SHP77 treated with DMSO at 0.1 percent for 48 hours (cell line): ENCODE measurements around the gene DCP1B.
"Not testable (repeated sequence)": the region's sequence is repeated elsewhere in the genome, so short reads cannot be mapped to it uniquely, and the experiment has no call there.

Experiments
- DNase-seq: peaks from one replicate; lab custom pipeline; 2025; lab: John Stamatoyannopoulos, UW

Gene DCP1B

DNA sequence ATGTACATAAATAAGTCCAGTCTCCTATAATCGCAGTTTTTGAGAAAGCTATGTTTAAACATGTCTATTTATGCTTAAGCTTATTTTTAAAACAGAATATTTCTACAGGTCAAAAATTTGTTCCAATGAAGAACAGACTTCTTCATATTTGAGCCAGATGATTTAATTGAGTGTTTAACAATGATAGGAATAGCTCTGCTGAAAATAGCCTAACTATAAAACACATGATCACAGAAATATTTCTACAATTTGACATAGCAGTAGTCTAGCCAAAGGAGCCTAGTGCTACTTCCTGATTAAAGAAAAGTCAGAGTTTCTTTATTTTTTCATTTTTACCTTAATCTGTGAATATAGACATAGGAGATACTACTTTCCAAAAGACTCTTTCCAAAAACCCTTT, 29.4 kb downstream of the DCP1B start:
- no peak for DNase-seq

DNA sequence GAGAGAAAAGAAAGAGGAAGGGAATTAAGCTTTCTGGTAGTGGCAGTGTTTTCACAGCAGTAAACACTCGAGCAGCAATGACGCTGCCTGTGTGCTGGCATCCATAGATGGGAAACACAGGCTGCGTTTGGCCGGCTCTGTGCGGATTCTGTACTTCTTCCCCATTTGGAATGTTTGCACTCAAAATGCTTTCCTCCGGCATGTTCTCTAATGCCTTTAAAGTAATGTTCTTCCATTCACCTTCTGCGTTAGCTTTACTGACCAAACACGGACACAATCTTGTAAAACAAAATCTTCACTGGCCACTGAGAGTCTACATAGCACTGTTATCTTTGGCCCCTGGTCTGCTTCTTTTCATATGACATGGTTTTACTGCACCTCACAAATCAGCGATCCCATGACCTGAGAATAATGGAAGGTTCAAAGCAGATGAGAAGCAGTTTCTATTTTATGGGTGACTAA, 31.4 kb downstream of the DCP1B start:
- no peak for DNase-seq

GRCh38 chr12:1972260-1972659, 32.0 kb downstream of the DCP1B start:
- DNase-seq, result no peak

DNA sequence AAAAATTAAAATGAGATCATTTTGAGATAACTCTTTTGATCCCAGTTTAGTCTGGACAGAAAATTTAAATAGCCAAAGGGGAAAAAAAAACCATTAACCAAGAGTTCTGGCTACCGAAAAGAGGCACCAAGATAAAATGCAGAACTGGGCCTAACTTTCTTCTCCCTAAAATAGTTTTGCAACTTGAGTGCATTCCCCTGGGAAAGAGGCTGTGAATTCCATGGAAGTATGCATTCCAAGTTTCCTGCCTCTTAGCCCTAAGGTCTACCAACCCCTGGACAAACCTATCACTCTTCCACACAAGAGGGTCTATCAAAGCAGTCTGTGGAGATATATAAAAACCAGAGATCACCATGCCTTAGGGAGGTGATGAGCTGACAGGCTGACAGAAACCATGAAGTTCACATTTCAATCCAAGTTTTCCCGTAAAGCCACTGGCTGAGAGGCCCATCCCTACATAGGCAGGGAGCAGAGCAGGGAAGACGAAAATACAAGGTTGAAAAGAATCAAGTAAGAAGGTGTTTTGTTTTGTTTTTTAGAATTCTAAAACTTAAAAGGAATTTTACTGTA, 33.8 kb downstream of the DCP1B start:
- no peak for DNase-seq

- DNase-seq, result no peak
These were observed 37.6 kb downstream of the DCP1B start for GRCh38 chr12:1966561-1967226.

DNA sequence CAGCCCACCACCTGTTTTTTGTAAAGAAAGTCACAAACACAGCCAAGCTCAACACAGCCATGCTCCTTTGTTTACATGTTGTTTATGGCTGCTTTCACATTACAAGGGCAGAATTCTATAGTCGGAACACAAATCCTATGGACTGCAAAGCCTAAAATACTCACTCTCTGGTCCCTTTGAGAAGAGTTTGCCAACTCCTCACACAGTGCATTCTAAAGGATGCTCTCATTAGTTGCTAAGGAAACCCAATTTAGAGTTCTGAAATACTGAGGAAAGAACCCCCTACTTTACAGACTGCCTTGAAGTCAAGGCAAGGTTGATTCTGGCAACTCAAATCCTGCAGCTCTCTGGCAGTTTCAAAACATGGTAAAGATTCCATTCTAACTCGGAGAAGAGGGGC, 38.3 kb downstream of the DCP1B start:
- no peak for DNase-seq

GRCh38 chr12:1962051-1963020, 41.9 kb downstream of the DCP1B start:
- no peak for DNase-seq

- DNase-seq, result no peak
These were observed 47.5 kb downstream of the DCP1B start for GRCh38 chr12:1956716-1957115.

- no peak for DNase-seq
These were observed 54.3 kb downstream of the DCP1B start for GRCh38 chr12:1949771-1950470.

DNA sequence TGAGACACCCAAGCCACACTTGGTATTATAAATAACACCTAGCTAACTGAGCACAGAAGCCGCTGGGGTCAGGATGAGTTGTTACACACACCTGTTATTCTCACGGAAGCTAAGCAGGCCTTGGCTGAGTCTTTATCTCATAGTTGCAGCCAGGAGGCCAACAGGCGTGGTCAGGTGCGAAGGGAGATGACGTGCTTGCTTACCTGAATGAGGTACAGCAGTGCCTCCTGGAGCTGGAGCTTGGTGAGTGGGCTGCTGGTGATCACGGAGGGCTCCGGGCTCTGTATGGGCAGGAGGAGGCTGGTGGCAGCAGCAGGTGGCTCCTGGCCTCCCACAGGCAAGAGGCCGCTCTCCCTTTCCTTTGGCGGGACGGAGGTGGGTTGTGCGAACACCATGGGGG, 55.4 kb downstream of the DCP1B start:
- no peak for DNase-seq

GRCh38 chr12:1947081-1947480, 57.2 kb downstream of the DCP1B start:
- no peak for DNase-seq

GRCh38 chr12:1946296-1946695, 58.0 kb downstream of the DCP1B start:
- DNase-seq, result no peak

DNA sequence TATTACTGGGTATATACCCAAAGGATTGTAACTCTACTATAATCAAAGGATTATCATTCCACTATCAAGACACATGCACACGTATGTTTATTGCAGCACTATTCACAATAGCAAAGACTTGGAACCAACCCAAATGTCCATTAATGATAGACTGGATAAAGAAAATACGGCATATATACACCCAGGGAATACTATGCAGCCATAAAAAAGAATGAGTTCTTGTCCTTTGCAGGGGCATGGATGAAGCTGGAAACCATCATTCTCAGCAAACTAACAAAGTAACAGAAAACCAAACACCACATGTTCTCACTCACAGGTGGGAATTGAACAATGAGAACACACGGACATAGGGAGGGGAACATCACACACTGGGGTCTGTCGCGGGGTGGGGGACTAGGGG, 58.8 kb downstream of the DCP1B start:
- not testable (repeated sequence) for DNase-seq

DNA sequence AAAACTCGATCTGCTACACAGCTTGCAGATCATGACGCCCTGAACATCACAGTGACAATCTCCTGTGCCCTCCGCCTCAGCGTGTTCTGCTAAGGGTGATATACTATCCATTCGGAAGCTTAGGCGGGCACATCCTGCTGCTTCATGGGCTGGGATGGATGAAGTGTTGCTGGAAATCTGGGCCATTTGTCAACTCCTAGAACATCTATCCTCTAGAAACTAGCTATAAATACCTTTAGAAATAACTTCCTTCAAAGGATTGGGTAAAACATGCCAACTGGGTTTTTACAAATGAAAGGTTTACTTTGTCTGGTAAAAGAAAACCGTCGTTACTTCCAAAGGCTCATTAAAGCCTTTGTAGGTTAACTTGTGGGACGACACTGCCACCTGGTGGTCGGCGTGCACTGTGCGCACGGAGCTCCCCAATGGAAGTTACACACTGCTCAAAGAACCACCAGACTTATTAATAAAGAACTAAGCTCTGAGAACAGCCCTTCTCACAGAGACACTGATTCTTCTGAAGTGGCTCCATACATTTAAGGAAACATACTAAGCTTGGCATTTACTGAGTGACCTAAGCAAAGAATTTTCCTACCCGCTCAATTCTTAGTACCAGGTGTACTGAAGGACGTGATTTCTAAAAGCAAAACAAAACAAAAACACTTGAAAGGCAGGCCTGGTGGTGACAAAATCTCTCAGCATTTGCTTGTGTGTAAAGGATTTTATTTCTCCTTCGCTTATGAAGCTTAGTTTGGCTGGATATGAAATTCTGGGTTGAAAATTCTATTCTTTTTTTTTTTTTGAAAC, 64.3 kb downstream of the DCP1B start:
- no peak for DNase-seq

- DNase-seq, result no peak
These were observed 64.9 kb downstream of the DCP1B start for GRCh38 chr12:1939331-1939730.

DNA sequence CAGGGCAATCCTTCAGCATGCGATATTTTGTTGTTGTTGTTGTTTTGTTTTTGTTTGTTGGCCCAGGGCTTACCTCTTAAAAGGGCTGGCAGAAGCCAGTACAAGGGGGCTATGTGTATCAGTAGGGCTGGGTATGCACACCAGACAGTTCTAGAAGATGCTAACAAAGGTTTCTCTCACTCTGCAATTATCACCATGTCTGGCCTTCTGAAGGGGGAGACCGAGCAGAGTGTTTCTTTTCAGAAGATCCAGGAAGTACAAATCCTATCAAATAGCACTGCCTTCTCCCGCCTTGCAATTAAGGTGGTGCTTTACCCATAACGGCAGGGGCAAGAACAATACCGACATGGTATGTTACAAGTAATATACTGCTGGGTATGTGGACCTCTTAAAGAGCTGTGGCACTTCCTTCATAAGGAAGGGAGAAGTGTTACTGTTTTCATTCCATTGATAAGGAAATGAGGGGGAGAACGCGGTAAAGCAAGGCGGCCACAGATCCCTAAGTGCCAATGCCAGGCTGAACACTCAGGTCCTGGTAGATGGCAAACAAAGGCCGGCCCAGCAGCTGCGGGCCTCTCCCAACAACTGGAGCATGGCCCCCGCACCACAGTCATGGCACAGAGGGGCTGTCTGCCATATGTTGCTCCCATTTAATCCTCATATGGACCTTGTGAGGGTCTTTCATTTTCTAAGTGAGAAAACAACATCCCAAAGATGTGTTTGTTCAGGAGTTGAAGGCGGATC, 66.6 kb downstream of the DCP1B start:
- DNase-seq, result no peak

DNA sequence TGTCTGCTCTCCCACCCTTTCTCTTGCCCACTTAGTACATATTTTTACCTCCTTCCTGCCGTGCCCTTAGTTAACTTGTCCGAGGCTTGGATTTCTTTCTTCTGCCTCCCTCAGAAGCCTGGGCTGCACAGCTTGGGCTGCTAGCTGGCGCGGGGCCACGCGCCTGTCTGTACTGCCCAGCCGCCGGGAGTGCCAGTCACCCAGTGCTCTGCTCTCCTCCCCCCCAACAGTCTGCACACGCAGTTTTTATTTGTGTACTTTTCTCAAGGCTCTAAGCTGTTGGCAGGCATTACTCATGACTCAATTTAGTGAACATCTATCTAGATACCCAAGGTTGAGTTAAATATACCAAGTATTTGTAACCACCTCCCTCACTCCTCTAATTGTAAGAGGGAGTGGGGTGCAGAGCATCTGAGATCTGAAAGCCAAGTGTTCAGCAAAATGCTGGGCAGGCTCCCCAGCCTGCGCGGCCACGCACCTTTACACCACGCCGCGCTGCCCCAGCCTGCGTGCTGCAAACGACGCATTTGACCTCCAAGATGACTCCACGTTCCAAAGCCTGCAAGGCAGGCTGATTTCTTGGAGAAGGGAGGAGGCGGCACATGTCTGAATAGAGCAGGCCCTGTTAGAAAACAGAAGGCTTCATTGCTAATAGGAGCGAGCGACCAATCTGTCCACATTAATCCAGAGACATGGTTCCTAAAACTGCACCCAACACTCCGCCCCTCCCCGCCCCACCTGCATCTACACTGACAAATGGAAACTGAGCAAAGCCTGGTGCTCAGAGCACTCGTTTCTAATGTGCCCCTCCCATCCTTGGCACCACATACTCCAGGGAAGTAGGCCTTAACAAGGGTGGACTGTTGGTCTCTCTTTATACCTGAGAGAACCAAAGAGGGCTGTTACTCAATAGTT, 67.6 kb downstream of the DCP1B start:
- DNase-seq, result peak; percentile 12

GRCh38 chr12:1935700-1936378, 68.4 kb downstream of the DCP1B start:
- DNase-seq, result no peak

- no peak for DNase-seq
These were observed 69.0 kb downstream of the DCP1B start for GRCh38 chr12:1935242-1935641.
